NCI-H2171 treated with DMSO at 0.1 percent for 48 hours (cell line): Measurements from ENCODE around the gene FAM171A2.
"Not testable (repeated sequence)": the region's sequence is repeated elsewhere in the genome, so short reads cannot be mapped to it uniquely, and the experiment has no call there.

Source experiments
- DNase-seq: peaks from one replicate; lab custom pipeline; 2025; lab: John Stamatoyannopoulos, UW

The FAM171A2 gene

GRCh38 chr17:44345454-44346026 is 18.1 kb downstream of the FAM171A2 start:
- peak; percentile 83 for DNase-seq

DNA sequence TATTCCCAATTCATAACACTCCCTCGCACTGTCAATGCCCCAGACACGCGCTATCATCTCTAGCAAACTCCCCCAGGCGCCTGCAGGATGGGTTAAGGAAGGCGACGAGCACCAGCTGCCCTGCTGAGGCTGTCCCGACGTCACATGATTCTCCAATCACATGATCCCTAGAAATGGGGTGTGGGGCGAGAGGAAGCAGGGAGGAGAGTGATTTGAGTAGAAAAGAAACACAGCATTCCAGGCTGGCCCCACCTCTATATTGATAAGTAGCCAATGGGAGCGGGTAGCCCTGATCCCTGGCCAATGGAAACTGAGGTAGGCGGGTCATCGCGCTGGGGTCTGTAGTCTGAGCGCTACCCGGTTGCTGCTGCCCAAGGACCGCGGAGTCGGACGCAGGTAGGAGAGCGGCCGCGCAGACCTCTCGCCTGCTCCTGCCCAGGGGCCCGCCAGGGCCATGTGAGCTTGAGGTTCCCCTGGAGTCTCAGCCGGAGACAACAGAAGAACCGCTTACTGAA is 18.7 kb downstream of the FAM171A2 start, which contains the start of gene GRN:
Gene GRN, plus strand, starts transcription at position 364 of the 515 bp plus-strand sequence. CDS start 3,863 bp downstream, outside the sequence.
- peak; percentile 99 for DNase-seq

- DNase-seq, result no peak
Measured at GRCh38 chr17:44343510-44344209, 20.0 kb downstream of the FAM171A2 start.

DNA sequence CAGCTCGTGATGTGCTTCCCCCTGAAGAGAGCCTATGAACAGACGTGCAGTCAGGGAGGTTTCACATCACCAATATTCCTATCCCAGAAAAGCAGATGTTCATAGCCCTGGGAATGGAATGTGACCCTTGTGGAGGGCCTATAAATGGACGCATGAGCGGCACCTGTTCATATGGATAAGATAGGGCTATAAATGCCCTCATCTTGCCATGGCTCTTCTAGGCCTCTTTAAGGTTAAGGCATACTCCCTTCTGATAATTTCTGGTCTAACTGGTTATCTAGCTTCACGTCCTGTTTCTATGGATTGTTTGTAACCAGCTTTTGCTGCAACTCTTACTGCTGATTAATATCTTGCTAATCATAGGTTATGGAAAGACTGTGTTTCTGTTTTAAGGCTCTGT is 23.1 kb downstream of the FAM171A2 start:
- not testable (repeated sequence) for DNase-seq

GRCh38 chr17:44338702-44339101 is 25.0 kb downstream of the FAM171A2 start:
- DNase-seq, result no peak

- no peak for DNase-seq
Measured at GRCh38 chr17:44335968-44336367, 27.7 kb downstream of the FAM171A2 start.

GRCh38 chr17:44335564-44335963 is 28.1 kb downstream of the FAM171A2 start:
- DNase-seq, result no peak

- no peak for DNase-seq
Measured at GRCh38 chr17:44334727-44335126, 28.9 kb downstream of the FAM171A2 start.

- DNase-seq, result no peak
Measured at GRCh38 chr17:44334315-44334714, 29.3 kb downstream of the FAM171A2 start.

DNA sequence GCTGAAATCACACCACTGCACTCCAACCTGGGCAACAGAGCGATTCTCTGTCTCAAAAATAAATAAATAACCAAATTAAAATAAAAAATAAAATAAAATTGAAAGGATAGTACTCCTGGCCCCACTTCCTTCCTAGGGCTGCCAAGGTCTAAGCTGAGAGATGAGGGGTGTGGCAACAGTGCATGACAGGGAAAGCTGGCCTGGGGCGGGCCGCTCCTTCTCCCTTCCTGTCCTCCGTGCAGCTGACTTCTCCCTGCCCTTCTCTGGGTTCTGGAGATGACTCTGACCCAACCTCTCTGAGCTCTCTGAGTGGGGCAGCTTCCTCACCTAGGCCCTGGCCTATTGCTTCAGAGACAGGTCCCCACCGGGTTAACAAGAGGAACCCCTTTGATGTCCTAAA is 30.3 kb downstream of the FAM171A2 start:
- no peak for DNase-seq

DNA sequence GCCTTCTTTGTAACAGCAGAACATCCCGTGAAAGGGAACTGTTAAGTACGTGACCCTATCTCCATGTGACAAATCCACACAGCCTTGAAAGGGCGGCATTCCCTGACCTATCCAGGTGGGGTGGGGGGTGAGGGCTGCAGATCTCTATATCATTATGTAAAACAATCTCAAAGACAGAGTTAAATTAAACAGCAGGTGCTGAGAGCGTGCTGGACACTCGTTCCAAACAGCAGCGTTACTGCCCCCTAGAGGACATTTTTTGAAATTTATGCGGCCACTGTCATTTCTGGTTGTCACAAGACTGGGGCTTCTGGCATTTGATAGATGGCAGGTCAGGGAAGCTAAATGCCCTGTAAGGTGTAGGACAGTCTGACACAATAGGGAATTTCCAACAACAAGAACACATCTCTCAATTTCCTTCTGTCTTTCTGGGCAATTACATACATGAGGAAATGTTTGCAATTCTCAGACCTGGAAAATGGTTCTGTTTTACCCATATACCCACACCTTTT is 32.3 kb downstream of the FAM171A2 start:
- peak; percentile 58 for DNase-seq

DNA sequence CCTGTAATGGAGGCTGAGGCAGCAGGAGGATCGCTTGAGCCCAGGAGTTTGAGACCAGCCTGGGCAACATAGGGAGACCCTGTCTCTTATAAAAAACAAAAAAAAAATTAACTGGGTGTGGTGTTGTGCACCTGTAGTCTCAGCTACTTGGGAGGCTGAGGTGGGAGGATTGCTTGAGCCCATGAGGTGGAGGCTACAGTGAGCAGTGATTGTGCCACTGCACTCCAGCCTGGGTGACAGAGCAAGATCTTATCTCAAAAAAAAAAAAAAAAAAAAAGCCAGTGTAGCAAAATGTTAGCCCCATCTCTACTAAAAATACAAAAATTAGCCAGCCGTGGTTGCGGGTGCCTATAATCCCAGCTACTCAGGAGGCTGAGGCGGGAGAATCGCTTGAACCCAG is 33.4 kb downstream of the FAM171A2 start:
- not testable (repeated sequence) for DNase-seq

DNA sequence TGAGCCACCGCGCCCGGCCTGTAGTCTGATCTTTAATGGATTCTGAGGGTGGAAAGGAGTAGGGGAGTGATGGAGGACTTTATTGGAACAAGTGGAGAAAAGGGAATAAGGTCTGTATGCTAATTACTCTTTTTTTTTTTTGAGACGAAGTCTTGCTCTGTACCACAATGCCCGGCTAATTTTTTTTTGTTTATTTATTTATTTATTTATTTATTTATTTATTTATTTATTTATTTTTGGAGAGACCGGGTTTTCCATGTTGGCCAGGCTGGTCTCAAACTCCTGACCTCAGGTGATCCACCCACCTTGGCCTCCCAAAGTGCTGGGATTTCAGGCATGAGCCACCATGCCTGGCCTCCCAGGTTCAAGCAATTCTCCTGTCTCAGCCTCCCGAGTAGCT is 34.1 kb downstream of the FAM171A2 start:
- not testable (repeated sequence) for DNase-seq

DNA sequence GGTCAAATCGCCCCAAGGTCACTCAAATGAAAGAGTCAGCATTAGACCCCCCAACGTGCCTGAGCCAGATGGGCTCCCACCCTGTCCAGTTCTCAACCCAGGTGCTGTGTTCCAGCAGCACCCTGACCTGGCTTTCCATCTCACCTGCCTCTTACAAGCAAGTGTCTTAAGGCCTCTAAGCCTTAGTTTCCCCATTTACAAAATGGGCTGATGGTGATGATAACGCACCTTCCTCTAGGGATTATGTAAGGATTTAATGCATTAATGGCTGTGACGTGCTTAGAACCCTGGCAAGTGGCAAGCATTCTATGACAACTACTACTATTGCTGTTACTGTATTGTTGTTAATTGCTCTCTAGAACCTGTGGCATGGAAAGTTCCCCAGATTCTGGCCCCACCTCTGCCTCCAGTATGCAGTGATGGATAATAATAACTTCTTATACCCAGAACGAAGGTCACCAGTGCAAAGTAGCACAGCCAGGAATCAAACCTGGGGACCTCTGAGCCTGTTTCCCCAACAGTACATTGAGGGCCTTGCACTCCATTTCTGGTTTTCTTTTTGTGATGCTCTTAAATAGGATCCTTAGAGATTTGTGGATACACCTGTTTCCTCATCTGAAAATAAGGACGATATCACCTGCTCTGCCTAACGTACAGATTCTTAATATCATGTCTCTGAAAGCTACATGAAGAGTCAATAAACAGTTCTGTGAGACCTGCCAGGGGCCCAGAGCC is 35.8 kb downstream of the FAM171A2 start:
- no peak for DNase-seq

GRCh38 chr17:44326861-44327444 is 36.7 kb downstream of the FAM171A2 start:
- DNase-seq, result peak; percentile 90

GRCh38 chr17:44324571-44325275 is 38.9 kb downstream of the FAM171A2 start, which contains the start of gene SLC25A39:
Gene SLC25A39, minus strand, starts transcription at chr17:44324823. Its CDS starts 1,261 bp downstream, at chr17:44323562.
- DNase-seq, result peak; percentile 78

DNA sequence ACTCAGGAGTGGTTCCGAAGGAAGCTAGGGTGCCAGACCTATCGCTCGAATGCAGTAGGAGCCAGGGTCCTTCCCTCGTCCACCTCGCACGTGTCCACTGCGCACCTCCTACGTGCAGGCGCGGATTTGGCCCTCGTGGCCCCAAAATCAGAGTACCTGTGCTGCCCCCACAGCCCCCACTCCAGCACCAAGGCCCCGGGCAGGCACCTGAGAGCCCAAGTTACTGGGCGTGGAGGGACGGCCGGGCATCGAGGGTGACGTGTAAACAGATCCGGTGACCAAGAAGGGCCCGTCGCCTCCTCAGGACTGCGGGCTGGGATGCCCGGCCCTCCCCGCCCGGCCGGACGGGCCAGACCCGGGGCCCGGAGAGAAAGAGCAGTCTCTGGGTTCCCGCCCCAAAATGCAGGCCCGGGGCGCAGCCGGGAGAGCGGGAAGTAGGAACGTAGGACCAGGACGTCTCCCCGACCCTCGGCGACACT is 39.5 kb downstream of the FAM171A2 start:
- DNase-seq, result no peak

GRCh38 chr17:44323359-44324091 is 40.1 kb downstream of the FAM171A2 start:
- no peak for DNase-seq

DNA sequence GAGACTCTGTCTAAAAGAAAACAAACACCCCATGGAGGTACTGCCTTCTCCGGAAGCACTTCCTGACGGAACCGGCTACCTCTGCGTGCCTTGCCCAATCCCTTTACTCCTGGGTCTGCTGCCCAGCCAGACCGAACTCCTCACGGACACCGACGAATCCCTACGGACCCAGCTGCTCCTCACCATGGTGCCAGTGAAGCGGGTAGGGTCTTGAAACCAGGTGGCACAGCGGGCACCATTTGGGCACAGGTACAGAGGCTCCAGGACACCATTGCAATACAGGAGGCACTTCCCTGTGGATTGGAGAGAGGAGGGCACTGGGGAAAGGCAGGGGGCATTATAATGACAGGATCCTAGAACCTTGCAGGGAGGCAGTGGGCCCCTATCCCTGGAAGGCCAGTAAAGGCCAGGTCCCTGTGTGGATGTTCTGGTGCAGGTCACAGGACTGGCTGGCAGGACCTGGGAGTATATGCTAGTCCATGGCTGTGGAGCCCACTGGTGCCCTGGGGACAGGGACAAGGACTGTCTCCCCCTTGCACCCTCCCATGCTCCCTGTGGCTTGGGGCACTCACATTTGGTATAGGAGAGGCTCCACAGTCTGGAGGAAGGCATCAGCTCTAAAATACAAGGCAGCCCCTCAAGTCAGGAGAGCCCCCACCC is 41.3 kb downstream of the FAM171A2 start:
- DNase-seq, result no peak
